Epithelial cell of proximal tubule (primary cell): Measurements from ENCODE around the gene ELSPBP1. TPM values are rescaled to one million over a fixed set of nuclear protein-coding genes. Genes with fewer than 3 reads are reported as not detected.
"Not testable (repeated sequence)": the region's sequence is repeated elsewhere in the genome, so short reads cannot be mapped to it uniquely, and the experiment has no call there.

Experiments used
- DNase-seq: peaks from one replicate; pipeline ENCODE4 v3.0.0-alpha.2; 2011; ENCODE audit warnings: low read depth
- H3K4me3 ChIP-seq: 2 replicates; pipeline ENCODE4 v1.5.1; 2011; ENCODE audit warnings: low read depth, mild to moderate bottlenecking, low read length
- total RNA-seq: library from RNA; depleted of rRNA; stranded (reverse); fragments of >200 nt; gene quantifications from 2 replicates; pipeline ENCODE4 v1.2.3, GENCODE V29; 2015
- TF ChIP-seq, protein P1 (sequence below): conservative IDR thresholded peaks from 2 replicates; pipeline ENCODE4 v1.5.1; 2012; ENCODE audit warnings: low read depth, mild to moderate bottlenecking, low read length

Gene ELSPBP1
- total RNA-seq, 1 donor from 2014 or later = not detected

DNA sequence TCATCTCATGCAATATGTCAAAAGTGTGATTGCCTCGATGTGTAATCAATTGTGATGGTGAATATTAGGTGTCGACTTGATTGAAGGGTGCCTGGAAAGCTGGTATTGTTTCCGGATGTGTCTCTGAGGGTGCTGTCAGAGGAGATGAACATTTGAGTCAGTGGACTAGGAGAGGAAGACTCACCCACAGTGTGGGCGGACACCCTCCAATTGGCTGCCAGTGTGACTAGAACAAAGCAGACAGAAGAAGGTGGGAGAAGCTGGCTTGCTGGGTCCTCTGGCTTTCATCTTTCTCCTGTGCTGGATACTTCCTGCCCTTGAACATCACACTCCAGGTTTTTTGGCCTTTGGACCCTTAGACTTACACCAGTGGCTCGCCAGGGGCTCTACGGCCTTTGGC, 64.9 kb downstream of the ELSPBP1 start:
- TF ChIP-seq, protein P1, sequence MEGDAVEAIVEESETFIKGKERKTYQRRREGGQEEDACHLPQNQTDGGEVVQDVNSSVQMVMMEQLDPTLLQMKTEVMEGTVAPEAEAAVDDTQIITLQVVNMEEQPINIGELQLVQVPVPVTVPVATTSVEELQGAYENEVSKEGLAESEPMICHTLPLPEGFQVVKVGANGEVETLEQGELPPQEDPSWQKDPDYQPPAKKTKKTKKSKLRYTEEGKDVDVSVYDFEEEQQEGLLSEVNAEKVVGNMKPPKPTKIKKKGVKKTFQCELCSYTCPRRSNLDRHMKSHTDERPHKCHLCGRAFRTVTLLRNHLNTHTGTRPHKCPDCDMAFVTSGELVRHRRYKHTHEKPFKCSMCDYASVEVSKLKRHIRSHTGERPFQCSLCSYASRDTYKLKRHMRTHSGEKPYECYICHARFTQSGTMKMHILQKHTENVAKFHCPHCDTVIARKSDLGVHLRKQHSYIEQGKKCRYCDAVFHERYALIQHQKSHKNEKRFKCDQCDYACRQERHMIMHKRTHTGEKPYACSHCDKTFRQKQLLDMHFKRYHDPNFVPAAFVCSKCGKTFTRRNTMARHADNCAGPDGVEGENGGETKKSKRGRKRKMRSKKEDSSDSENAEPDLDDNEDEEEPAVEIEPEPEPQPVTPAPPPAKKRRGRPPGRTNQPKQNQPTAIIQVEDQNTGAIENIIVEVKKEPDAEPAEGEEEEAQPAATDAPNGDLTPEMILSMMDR = no peak
- no peak overlapping the region for H3K4me3 ChIP-seq
- DNase-seq = no peak

DNA sequence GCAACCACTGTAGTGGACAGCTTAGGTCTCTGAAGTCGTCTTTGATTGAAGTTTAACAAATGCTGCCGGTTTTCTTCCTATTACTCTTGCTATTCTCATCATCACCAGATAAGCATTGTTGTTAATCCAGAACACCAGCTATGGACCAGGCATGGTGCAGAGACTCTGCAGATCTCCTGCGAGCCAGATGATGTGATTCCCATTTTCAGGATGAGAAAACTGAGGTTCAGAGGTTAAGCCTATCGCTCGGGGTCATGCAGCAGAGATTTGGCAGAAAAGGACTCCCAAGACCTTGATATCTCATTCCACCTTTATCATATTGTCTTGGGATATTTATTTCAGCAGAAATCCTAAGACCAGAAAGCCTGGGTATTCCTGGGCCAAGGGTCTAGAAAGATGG, 65.9 kb downstream of the ELSPBP1 start:
- no peak for DNase-seq
- TF ChIP-seq, protein P1 = no peak
- no peak overlapping the region for H3K4me3 ChIP-seq

DNA sequence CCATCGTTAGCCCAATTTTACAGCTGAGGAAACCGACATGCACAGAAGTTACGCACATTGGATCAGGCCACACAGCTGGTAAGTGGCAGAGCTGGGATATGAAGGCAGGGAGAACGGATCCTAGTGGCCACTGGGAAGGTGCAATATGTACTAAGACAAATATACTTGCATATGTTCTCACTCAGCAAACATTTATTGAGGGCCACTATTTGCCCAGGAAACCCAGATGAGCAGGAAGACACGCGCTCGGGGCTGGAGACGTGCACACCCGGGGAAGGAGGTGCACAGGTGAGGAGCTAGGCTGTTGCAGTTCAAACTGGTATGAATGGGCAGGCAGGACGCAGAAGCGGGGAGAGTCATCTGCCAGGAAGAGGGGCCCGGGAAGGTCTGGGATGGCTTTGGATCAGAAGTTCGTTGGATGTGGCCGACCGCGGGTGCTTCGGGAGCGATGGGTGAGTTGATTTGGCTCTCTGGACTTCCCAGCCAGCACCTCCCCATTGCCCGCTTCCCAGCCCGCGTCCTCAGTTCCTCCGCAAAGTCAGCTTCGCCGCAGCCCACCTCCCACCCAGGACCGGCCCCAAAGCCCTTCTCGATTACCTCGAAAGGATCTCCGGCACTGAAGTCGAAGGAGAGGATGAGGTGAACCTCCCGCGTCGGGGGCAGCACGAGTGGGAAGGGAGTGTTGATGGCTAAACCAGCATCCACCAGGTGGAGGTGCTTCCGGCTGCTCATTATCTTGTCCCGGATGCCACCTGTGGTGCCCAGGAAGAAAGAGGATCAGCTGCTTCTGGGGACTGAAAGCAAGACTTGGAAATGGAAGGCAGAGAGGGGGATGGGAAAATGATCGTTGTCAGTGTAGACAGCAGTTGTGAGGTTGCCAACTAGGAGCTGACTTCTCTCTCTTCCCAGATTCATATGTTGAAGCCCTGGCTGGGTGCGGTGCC, 67.2 kb downstream of the ELSPBP1 start:
- DNase-seq = no peak
- TF ChIP-seq, protein P1 = no peak
- H3K4me3 ChIP-seq = no peak overlapping the region

DNA sequence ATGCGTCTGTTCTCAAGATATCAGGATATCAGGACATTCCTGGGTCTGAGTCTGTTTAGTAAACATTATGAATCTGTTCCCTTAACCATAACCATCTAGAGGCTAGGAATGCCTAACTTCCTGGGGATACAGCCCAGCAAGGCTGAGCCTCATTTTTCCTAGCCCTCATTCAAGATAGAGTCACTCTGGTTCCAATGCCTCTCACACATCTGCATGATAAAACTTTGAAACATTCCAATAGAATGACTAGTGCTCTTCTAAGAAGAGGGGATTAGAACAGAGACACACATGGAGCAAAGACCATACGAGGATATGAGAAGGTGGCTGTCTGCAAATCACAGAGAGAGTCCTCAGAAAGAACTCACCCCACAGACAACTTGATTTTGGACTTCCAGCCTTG, 70.1 kb downstream of the ELSPBP1 start:
- TF ChIP-seq, protein P1 = no peak
- DNase-seq = no peak

DNA sequence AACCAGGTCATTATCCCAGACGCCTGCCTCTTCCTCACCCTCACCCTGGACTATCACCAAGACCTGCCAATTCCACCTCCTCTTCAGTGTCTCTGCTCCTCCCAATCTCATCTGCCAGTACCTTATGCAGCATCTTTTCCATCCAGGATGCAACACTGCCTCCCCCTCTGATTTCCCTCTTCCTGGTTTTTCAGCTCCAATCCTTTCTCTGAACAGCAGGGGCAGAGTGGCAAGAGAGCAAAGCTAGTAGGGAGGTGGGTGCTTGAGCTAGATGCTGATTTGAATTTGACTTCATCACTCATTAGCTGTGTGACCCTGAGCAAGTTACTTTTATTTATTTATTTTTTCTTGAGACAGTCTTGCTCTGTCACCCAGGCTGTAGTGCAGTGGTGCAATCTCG, 75.0 kb downstream of the ELSPBP1 start:
- TF ChIP-seq, protein P1 = no peak
- no peak for DNase-seq

More for the DNA sequence above, 70.1 kb downstream of the ELSPBP1 start:
- H3K4me3 ChIP-seq = no peak overlapping the region

DNA sequence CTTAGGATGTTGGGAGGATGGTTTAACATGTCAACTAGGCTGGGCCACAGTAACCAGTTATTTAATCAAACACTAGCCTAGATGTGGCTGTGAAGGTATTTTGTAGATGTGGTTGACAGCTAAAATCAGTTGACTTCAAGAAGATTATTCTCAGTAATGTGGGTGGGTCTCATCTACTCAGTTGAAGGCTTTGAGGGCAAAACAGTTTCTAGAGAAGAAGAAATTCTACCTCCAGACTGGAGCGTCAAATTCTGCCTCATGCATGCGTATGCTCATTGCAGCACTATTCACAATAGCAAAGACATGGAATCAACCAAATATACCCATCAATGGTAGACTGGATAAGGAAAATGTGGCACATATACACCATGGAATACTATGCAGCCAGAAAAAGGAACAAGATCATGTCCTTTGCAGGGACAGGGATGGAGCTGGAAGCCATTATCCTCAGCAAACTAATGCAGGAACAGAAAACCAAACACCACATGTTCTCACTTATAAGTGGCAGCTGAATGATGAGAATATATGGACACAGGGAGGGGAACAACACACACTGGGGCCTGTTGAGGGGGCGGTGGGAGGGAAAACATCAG, 75.8 kb downstream of the ELSPBP1 start:
- DNase-seq, H3K4me3 ChIP-seq: not testable (repeated sequence)

More for the DNA sequence above, 75.0 kb downstream of the ELSPBP1 start:
- H3K4me3 ChIP-seq = no peak overlapping the region

Other genes with a start within 250 kb of the ELSPBP1 start
- 192 and 247 TPM in 2 replicates for gene NOP53, start 249.1 kb upstream of the ELSPBP1 start, total RNA-seq
- 165 and 265 TPM in 2 replicates for gene SELENOW, start 215.9 kb upstream of the ELSPBP1 start, total RNA-seq
- gene TPRX1, start 190.1 kb upstream of the ELSPBP1 start, total RNA-seq = not detected in 2 replicates
- gene CRX, start 172.7 kb upstream of the ELSPBP1 start, total RNA-seq = not detected in 2 replicates
- not detected in 2 replicates for gene TPRX2, start 135.4 kb upstream of the ELSPBP1 start, total RNA-seq
- not detected in 2 replicates for gene SULT2A1, start 108.3 kb upstream of the ELSPBP1 start, total RNA-seq
- not detected in 2 replicates for gene BSPH1, start 2.5 kb upstream of the ELSPBP1 start, total RNA-seq
- not detected in 2 replicates for gene CABP5, start 49.4 kb downstream of the ELSPBP1 start, total RNA-seq
- 4.7 and 8.5 TPM in 2 replicates for gene PLA2G4C, start 116.2 kb downstream of the ELSPBP1 start, total RNA-seq
- gene LIG1, start 175.7 kb downstream of the ELSPBP1 start, total RNA-seq = 77.4 and 81.9 TPM in 2 replicates
- 1.6 and 2.8 TPM in 2 replicates for gene ZSWIM9, start 176.0 kb downstream of the ELSPBP1 start, total RNA-seq